HepG2 (cell line): ENCODE results near the gene ATG13. TPM values are rescaled to one million over a fixed set of nuclear protein-coding genes. Genes with fewer than 3 reads are reported as not detected.

Experiments used
- AGO2 ChIP-seq: fragments of 200-400 bp; formaldehyde crosslinking; optimal IDR thresholded peaks from 2 replicates; pipeline ENCODE3; 2017; ENCODE audit warnings: mild to moderate bottlenecking, low read depth, low read length, moderate library complexity
- BORCS8-MEF2B ChIP-seq: sonication (generic); formaldehyde crosslinking; IDR thresholded peaks from 2 replicates; pipeline ENCODE4 v1.8.0; 2022; ENCODE audit warnings: mild to moderate bottlenecking, missing genetic modification reagents
- EED ChIP-seq: sonication (generic); formaldehyde crosslinking; IDR thresholded peaks from 2 replicates; pipeline ENCODE4 v1.5.0; 2020; ENCODE audit warnings: mild to moderate bottlenecking, missing genetic modification reagents
- ERF ChIP-seq: IDR thresholded peaks from 2 replicates; pipeline ENCODE4 v1.6.1; 2018; ENCODE audit warnings: missing biosample characterization, missing genetic modification reagents
- IKZF1 ChIP-seq: fragments of 450-650 bp; IDR thresholded peaks from 2 replicates; pipeline ENCODE4 v1.7.1; 2016
- KLF12 ChIP-seq: sonication (generic); formaldehyde crosslinking; IDR thresholded peaks from 2 replicates; pipeline ENCODE4 v1.4.0; 2020; ENCODE audit warnings: missing genetic modification reagents, borderline replicate concordance
- NFYC ChIP-seq: IDR thresholded peaks from 2 replicates; pipeline ENCODE4 v1.6.1; 2016; ENCODE audit warnings: missing genetic modification reagents, missing compliant biosample characterization
- NR0B2 ChIP-seq: sonication (generic); formaldehyde crosslinking; IDR thresholded peaks from 2 replicates; pipeline ENCODE4 v1.4.0; 2020; ENCODE audit warnings: mild to moderate bottlenecking, missing genetic modification reagents
- PAF1 ChIP-seq: IDR thresholded peaks from 2 replicates; pipeline ENCODE4 v1.6.1; 2016; ENCODE audit warnings: missing genetic modification reagents, missing compliant biosample characterization
- RFX1 ChIP-seq: fragments of 450-650 bp; IDR thresholded peaks from 2 replicates; pipeline ENCODE4 v1.6.1; 2017
- RFXANK ChIP-seq: IDR thresholded peaks from 2 replicates; pipeline ENCODE4 v1.6.1; 2016
- SIX4 ChIP-seq: sonication (generic); formaldehyde crosslinking; IDR thresholded peaks from 2 replicates; pipeline ENCODE4 v1.4.0; 2020; ENCODE audit warnings: missing genetic modification reagents
- SMARCC2 ChIP-seq: fragments of 450-650 bp; IDR thresholded peaks from 2 replicates; pipeline ENCODE4 v1.6.1; 2017; ENCODE audit warnings: antibody characterized with exemption, mild to moderate bottlenecking
- SMYD3 ChIP-seq: sonication (generic); formaldehyde crosslinking; IDR thresholded peaks from 2 replicates; pipeline ENCODE4 v1.8.1; 2023; ENCODE audit warnings: mild to moderate bottlenecking, missing genetic modification reagents
- TCF7L2 ChIP-seq: IDR thresholded peaks from 2 replicates; pipeline ENCODE4 v1.6.1; 2011; ENCODE audit warnings: mild to moderate bottlenecking, low read depth, low read length, moderate library complexity
- ZFP37 ChIP-seq: sonication (generic); formaldehyde crosslinking; IDR thresholded peaks from 2 replicates; pipeline ENCODE4 v1.4.0; 2020; ENCODE audit warnings: missing genetic modification reagents, borderline replicate concordance
- ZNF121 ChIP-seq: sonication (generic); formaldehyde crosslinking; IDR thresholded peaks from 2 replicates; pipeline ENCODE4 v1.5.0; 2020; ENCODE audit warnings: mild to moderate bottlenecking, missing genetic modification reagents
- ZNF136 ChIP-seq: sonication (generic); formaldehyde crosslinking; IDR thresholded peaks from 2 replicates; pipeline ENCODE4 v1.8.1; 2022; ENCODE audit warnings: low read depth, mild to moderate bottlenecking, moderate library complexity, missing genetic modification reagents
- ZNF276 ChIP-seq: sonication (generic); formaldehyde crosslinking; IDR thresholded peaks from 2 replicates; pipeline ENCODE4 v1.4.0; 2020; ENCODE audit warnings: mild to moderate bottlenecking, low read depth, missing genetic modification reagents
- ZNF335 ChIP-seq: sonication (generic); formaldehyde crosslinking; IDR thresholded peaks from 2 replicates; pipeline ENCODE4 v1.4.0; 2020; ENCODE audit warnings: missing genetic modification reagents
- ZNF34 ChIP-seq: sonication (generic); formaldehyde crosslinking; IDR thresholded peaks from 2 replicates; pipeline ENCODE4 v1.4.0; 2020; ENCODE audit warnings: mild to moderate bottlenecking, missing genetic modification reagents, borderline replicate concordance
- ZNF362 ChIP-seq: sonication (generic); formaldehyde crosslinking; IDR thresholded peaks from 2 replicates; pipeline ENCODE4 v1.4.0; 2020; ENCODE audit warnings: missing genetic modification reagents, mild to moderate bottlenecking, borderline replicate concordance
- ZNF503 ChIP-seq: sonication (generic); formaldehyde crosslinking; IDR thresholded peaks from 2 replicates; pipeline ENCODE4 v1.4.0; 2020; ENCODE audit warnings: missing genetic modification reagents
- ZNF543 ChIP-seq: sonication (generic); formaldehyde crosslinking; IDR thresholded peaks from 2 replicates; pipeline ENCODE4 v1.4.0; 2020; ENCODE audit warnings: mild to moderate bottlenecking, missing genetic modification reagents
- ZNF546 ChIP-seq: sonication (generic); formaldehyde crosslinking; conservative IDR thresholded peaks from 2 replicates; pipeline ENCODE4 v1.8.1; 2023; ENCODE audit warnings: mild to moderate bottlenecking, missing genetic modification reagents
- ZNF614 ChIP-seq: IDR thresholded peaks from 2 replicates; pipeline ENCODE4 v1.6.1; 2018; ENCODE audit warnings: missing biosample characterization, missing genetic modification reagents, inconsistent platforms, borderline replicate concordance
- ZSCAN21 ChIP-seq: sonication (generic); formaldehyde crosslinking; IDR thresholded peaks from 2 replicates; pipeline ENCODE4 v1.8.0; 2022; ENCODE audit warnings: mild to moderate bottlenecking, missing genetic modification reagents, moderate library complexity, borderline replicate concordance
- ZSCAN22 ChIP-seq: sonication (generic); formaldehyde crosslinking; IDR thresholded peaks from 2 replicates; pipeline ENCODE4 v1.4.0; 2020; ENCODE audit warnings: mild to moderate bottlenecking, missing genetic modification reagents
- ZZZ3 ChIP-seq: sonication (generic); formaldehyde crosslinking; IDR thresholded peaks from 2 replicates; pipeline ENCODE4 v1.4.0; 2020; ENCODE audit warnings: missing genetic modification reagents, mild to moderate bottlenecking, borderline replicate concordance
- polyA plus RNA-seq, 8 experiments: library from polyadenylated mRNA; depleted of rRNA in 3 of 8; stranded (reverse) in 7 of 8; unstranded in 1 of 8; fragments of >200 nt; fragmentation: Illumina TruSeq in 4 of 8; extraction: Trizol in 4 of 8; gene quantifications; 2 replicates each; pipeline versions ENCODE4 v1.2.1 to v1.2.3, GENCODE V29; 2011 to 2016; ENCODE audit warnings: low read depth in 4 of 8, missing spikeins in 1 of 8, mixed read lengths in 1 of 8; ENCODE audit not compliant: insufficient read depth in 1 of 8
- total RNA-seq, 5 experiments: library from RNA; depleted of rRNA; stranded (reverse); fragments of >200 nt; fragmentation: Illumina TruSeq; extraction: Trizol; gene quantifications; 2 replicates each; pipeline ENCODE4 v1.2.3, GENCODE V29; 2016; ENCODE audit warnings: low read depth in 1 of 5

The ATG13 gene
- total and polyA plus RNA-seq, 2 of the 13 experiments (the other 11 are each of a cell fraction or from before 2014, with no cell fraction given): 55.0 to 77.3 TPM

DNA sequence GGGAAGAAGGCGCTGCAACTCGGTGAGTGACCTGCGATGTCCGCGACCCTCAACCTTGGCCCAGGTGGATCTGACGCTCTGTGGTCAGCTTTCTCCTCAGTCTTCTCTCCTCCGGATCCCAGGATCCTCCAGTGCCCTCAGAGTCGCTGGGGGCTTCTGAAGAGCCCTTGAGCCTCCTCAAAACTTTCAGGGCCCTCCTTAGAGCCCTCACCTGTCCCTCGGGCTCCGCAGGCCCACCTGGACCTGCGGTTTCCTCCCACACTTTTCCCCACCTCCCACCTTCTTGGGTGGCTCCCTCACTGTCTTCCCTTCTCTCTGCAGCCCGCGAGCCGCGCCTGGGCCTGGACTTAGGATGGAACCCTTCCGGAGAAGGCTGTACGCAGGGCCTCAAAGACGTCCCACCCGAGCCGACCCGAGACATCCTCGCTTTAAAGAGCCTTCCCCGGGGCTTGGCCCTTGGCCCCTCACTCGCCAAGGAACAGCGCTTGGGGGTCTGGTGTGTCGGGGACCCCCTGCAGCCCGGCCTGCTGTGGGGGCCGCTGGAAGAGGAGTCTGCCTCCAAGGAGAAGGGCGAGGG is 83.8 kb downstream of the ATG13 start (continued):
- no peak; the same call in 1 of the 2 replicates for TF ChIP-seq ZSCAN22
- TF ChIP-seq SMARCC2: no peak
- no peak for TF ChIP-seq ZNF362 (CRISPR knock-in tag)
- no peak for TF ChIP-seq ZZZ3 (CRISPR knock-in tag)
- TF ChIP-seq ERF (CRISPR knock-in tag): no peak
- TF ChIP-seq EED (CRISPR knock-in tag): no peak
- no peak for TF ChIP-seq ZNF546 (CRISPR knock-in tag)
- TF ChIP-seq AGO2: peak; percentile 71
- no peak for TF ChIP-seq ZNF34
- 0 out of 2 replicates have a peak, but pooled peaks have one; percentile 18 for TF ChIP-seq BORCS8-MEF2B (CRISPR knock-in tag)
- TF ChIP-seq KLF12 (CRISPR knock-in tag): no peak
- no peak for TF ChIP-seq NFYC (CRISPR knock-in tag)
- no peak for TF ChIP-seq TCF7L2
- no peak for TF ChIP-seq ZFP37 (CRISPR knock-in tag)
- no peak for TF ChIP-seq ZNF136 (CRISPR knock-in tag)
- no peak for TF ChIP-seq ZNF335 (CRISPR knock-in tag)
- no peak for TF ChIP-seq IKZF1
- peak; percentile 10; the same call in 1 of the 2 replicates for TF ChIP-seq ZNF543 (CRISPR knock-in tag)
- no peak for TF ChIP-seq ZSCAN21
- no peak for TF ChIP-seq SIX4 (CRISPR knock-in tag)
- 0 out of 2 replicates have a peak, but pooled peaks have one; percentile 22 for TF ChIP-seq ZNF276 (CRISPR knock-in tag)
- TF ChIP-seq RFXANK (CRISPR knock-in tag): no peak
- TF ChIP-seq ZNF614: no peak
- no peak for TF ChIP-seq NR0B2 (CRISPR knock-in tag)
- no peak for TF ChIP-seq ZNF503 (CRISPR knock-in tag)
- no peak for TF ChIP-seq ZNF121
- TF ChIP-seq RFX1: no peak
- TF ChIP-seq SMYD3 (CRISPR knock-in tag): no peak
- TF ChIP-seq PAF1 (CRISPR knock-in tag): no peak
